ENCODE data around the gene SGMS2. TPM values are rescaled to one million over a fixed set of nuclear protein-coding genes. Genes with fewer than 3 reads are reported as not detected.

The SGMS2 gene
- total and polyA plus RNA-seq, 10 of the 15 experiments (the other 5 are each of a cell fraction or from before 2014, with no cell fraction given): under 0.01 to 3.2 (median 0.17) TPM; not detected in 4

DNA sequence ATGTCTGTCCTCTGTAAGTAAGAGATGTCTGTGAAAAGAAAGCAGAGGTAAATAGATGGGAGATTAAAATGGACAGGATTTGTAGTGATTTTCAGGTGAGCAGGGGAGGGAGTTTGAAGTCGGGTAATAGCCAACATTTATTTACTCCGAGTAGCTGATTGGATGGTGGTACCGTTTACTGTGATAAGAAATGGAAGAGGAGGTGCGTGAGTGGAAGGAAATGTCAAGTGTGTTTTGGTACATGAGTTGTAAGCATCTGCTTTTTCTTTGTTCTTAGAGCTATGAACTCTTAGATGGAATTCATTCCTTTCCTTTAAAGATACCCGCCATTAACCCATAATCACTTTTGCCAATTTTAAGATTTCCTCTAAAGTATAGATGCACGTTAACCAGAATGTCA, 45.5 kb downstream of the SGMS2 start:
- ChIA-PET CTCF (no interaction called here), SMC1A (ENCODE audit: uncharacterized antibody, unreplicated experiment) (no interaction called here), POLR2A (no interaction called here), RAD21 (ENCODE audit: unreplicated experiment) (no interaction called here)
- Histone ChIP-seq H3K27me3 (replicated peaks in 1 of 2; ENCODE audit: control insufficient read depth in 2 of 2, insufficient read depth in 2 of 2, low read length in 1 of 2) (no peaks in the 10 kb centered on the region), H3K9me3 (replicated peaks; ENCODE audit: control insufficient read depth, insufficient read depth, low read length) (no peaks in the 10 kb centered on the region), H3K27ac (ENCODE audit: control insufficient read depth, insufficient read depth) (no peak overlapping the region), H3K9ac (ENCODE audit: control insufficient read depth, insufficient read depth, low read length) (no peak overlapping the region), H4K20me1 (ENCODE audit: control insufficient read depth, insufficient read depth) (no peaks in the 10 kb centered on the region), H3K4me1 (ENCODE audit: control insufficient read depth, insufficient read depth, low read length) (no peaks in the 10 kb centered on the region), H2AFZ (ENCODE audit: control insufficient read depth, low read depth, low read length) (no peak overlapping the region), H3K4me2 (ENCODE audit: control insufficient read depth, insufficient read depth) (no peak overlapping the region), H3K79me2 (ENCODE audit: control insufficient read depth, insufficient read depth, low read length) (no peaks in the 10 kb centered on the region), H3K36me3 (ENCODE audit: control insufficient read depth in 2 of 2, insufficient read depth in 2 of 2, low read length in 1 of 2) (no peaks in the 10 kb centered on the region), H3K4me3 (no peak overlapping the region)
- intact Hi-C loops (cut with micrococcal nuclease; ENCODE audit: unreplicated experiment) (no loop called here), in situ Hi-C loops (cut with MboI) (no loop called here)
- 36% methylated on average over 6 of the region's 6 CpGs for WGBS (ENCODE audit: insufficient coverage, insufficient replicate concordance, low lambda C conversion rate, missing lambda C conversion rate)
- ATAC-seq (no peak), FAIRE-seq (no peak), DNase-seq (ENCODE audit: low read depth, low spot score) (no peak)
- BruUV-seq (replicated peaks): no TSS peak
- TF ChIP-seq SIX5 (IDR thresholded peaks at IDR 0.05; ENCODE audit: low read depth, low read length, severe bottlenecking) (no peak), CBFB (IDR thresholded peaks at IDR 0.05; ENCODE audit: low read depth) (no peak), NFXL1 (IDR thresholded peaks at IDR 0.05; ENCODE audit: borderline replicate concordance) (no peak), HDGF (IDR thresholded peaks at IDR 0.05) (no peak), YBX1 (IDR thresholded peaks at IDR 0.05) (no peak), RBBP5 (conservative IDR thresholded peaks at IDR 0.05) (no peak), SP1 (IDR thresholded peaks at IDR 0.05; ENCODE audit: low read depth, low read length) (no peak), NBN (IDR thresholded peaks at IDR 0.05) (no peak), RB1 (IDR thresholded peaks at IDR 0.05; ENCODE audit: borderline replicate concordance) (no peak), GATAD2B (conservative IDR thresholded peaks at IDR 0.05; ENCODE audit: low read depth) (no peak), RFX5 (IDR thresholded peaks at IDR 0.05; ENCODE audit: low read depth, low read length) (no peak), ETV6 (conservative IDR thresholded peaks at IDR 0.05 in 1 of 2, IDR thresholded peaks at IDR 0.05 in 1 of 2; ENCODE audit: borderline replicate concordance in 1 of 2, low read depth in 1 of 2) (no peak), MEF2B (IDR thresholded peaks at IDR 0.05; ENCODE audit: partially characterized antibody, poor library complexity, severe bottlenecking) (no peak), CHD2 (IDR thresholded peaks at IDR 0.05; ENCODE audit: borderline replicate concordance, low read depth, low read length) (no peak), PAX8 (IDR thresholded peaks at IDR 0.05) (no peak)
- TF ChIP-seq, protein P1, sequence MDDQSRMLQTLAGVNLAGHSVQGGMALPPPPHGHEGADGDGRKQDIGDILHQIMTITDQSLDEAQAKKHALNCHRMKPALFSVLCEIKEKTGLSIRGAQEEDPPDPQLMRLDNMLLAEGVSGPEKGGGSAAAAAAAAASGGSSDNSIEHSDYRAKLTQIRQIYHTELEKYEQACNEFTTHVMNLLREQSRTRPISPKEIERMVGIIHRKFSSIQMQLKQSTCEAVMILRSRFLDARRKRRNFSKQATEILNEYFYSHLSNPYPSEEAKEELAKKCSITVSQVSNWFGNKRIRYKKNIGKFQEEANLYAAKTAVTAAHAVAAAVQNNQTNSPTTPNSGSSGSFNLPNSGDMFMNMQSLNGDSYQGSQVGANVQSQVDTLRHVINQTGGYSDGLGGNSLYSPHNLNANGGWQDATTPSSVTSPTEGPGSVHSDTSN (IDR thresholded peaks at IDR 0.05; ENCODE audit: insufficient replicate concordance, low read depth, low read length): no peak
- TF ChIP-seq, protein P2, sequence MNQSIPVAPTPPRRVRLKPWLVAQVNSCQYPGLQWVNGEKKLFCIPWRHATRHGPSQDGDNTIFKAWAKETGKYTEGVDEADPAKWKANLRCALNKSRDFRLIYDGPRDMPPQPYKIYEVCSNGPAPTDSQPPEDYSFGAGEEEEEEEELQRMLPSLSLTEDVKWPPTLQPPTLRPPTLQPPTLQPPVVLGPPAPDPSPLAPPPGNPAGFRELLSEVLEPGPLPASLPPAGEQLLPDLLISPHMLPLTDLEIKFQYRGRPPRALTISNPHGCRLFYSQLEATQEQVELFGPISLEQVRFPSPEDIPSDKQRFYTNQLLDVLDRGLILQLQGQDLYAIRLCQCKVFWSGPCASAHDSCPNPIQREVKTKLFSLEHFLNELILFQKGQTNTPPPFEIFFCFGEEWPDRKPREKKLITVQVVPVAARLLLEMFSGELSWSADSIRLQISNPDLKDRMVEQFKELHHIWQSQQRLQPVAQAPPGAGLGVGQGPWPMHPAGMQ (IDR thresholded peaks at IDR 0.05; ENCODE audit: borderline replicate concordance): no peak
- TF ChIP-seq, protein P3, sequence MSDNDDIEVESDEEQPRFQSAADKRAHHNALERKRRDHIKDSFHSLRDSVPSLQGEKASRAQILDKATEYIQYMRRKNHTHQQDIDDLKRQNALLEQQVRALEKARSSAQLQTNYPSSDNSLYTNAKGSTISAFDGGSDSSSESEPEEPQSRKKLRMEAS (IDR thresholded peaks at IDR 0.05; ENCODE audit: low read depth, low read length): no peak
- TF ChIP-seq, protein P4, sequence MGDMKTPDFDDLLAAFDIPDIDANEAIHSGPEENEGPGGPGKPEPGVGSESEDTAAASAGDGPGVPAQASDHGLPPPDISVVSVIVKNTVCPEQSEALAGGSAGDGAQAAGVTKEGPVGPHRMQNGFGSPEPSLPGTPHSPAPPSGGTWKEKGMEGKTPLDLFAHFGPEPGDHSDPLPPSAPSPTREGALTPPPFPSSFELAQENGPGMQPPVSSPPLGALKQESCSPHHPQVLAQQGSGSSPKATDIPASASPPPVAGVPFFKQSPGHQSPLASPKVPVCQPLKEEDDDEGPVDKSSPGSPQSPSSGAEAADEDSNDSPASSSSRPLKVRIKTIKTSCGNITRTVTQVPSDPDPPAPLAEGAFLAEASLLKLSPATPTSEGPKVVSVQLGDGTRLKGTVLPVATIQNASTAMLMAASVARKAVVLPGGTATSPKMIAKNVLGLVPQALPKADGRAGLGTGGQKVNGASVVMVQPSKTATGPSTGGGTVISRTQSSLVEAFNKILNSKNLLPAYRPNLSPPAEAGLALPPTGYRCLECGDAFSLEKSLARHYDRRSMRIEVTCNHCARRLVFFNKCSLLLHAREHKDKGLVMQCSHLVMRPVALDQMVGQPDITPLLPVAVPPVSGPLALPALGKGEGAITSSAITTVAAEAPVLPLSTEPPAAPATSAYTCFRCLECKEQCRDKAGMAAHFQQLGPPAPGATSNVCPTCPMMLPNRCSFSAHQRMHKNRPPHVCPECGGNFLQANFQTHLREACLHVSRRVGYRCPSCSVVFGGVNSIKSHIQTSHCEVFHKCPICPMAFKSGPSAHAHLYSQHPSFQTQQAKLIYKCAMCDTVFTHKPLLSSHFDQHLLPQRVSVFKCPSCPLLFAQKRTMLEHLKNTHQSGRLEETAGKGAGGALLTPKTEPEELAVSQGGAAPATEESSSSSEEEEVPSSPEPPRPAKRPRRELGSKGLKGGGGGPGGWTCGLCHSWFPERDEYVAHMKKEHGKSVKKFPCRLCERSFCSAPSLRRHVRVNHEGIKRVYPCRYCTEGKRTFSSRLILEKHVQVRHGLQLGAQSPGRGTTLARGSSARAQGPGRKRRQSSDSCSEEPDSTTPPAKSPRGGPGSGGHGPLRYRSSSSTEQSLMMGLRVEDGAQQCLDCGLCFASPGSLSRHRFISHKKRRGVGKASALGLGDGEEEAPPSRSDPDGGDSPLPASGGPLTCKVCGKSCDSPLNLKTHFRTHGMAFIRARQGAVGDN (IDR thresholded peaks at IDR 0.05): no peak
